ENCODE measurements around the gene HDAC9. TPM values are rescaled to one million over a fixed set of nuclear protein-coding genes. Genes with fewer than 3 reads are reported as not detected.
"Not testable (repeated sequence)": the region's sequence is repeated elsewhere in the genome, so short reads cannot be mapped to it uniquely, and the experiment has no call there.

Gene HDAC9
- total RNA-seq, 1 experiment from 2014 or later: 21.1 TPM

GRCh38 chr7:18965657-18966056 lies 470.1 kb downstream of the HDAC9 start:
- DNase-seq (ENCODE audit: low read depth): no peak

DNA sequence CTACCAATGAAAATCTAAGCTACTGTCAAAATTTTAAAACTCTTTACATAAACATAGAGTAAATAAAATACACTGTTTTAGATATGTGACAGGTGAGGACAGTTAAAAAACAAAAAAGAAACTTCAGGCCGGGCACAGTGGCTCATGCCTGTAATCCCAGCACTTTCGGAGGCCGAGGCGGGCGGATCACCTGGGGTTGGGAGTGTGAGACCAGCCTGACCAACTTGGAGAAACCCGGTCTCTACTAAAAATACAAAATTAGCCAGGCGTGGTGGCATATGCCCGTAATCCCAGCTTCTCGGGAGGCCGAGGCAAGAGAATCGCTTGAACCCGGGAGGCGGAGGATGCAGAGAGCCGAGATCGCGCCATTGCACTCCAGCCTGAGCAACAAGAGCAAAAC lies 472.2 kb downstream of the HDAC9 start:
- not testable (repeated sequence) for DNase-seq (ENCODE audit: low read depth)

DNA sequence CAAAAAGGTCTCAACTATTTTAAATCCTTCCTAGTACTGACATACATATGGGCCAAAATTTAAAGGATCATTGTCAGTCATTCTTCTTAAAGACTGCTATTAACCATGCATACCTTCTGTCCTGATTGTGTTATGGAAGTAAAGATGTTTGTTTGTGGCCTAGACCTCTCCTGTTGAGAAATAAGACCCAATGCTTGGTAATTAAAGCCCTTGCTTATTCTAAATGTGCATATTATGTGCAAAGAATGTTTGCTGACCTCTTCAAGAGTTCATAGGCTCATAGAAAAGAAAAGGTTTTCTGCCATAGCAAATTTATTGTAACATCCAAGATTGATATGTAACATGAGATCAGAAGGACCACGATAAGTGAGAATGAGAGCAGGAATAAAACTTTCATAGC lies 476.3 kb downstream of the HDAC9 start:
- no peak for DNase-seq (ENCODE audit: low read depth)

- DNase-seq (ENCODE audit: low read depth): peak; percentile 94
Observed at GRCh38 chr7:18974803-18975202, 479.3 kb downstream of the HDAC9 start.

DNA sequence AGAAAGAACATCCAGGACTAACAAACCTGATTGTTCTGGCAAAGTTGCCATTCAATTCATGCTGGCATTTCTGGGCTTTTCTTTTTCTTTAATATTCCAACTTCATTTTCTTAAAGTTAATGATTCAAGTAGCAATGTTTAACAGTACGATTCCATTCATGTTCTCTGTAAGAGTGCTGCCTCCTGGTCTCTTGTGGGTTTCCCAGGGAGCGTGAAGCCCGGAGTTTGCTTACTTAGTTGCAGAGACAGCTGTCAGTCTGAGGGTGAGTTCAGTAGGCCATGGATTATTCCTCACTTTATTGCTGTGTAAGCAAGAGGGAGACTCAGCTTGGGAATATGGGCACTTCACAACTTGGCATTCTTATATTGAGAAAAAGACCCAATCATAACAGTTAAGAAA lies 479.7 kb downstream of the HDAC9 start:
- peak; percentile 20 for DNase-seq (ENCODE audit: low read depth)

GRCh38 chr7:18975689-18976280 lies 480.2 kb downstream of the HDAC9 start:
- no peak for DNase-seq (ENCODE audit: low read depth)

- DNase-seq (ENCODE audit: low read depth): no peak
Observed at GRCh38 chr7:18976715-18977471, 481.3 kb downstream of the HDAC9 start.

DNA sequence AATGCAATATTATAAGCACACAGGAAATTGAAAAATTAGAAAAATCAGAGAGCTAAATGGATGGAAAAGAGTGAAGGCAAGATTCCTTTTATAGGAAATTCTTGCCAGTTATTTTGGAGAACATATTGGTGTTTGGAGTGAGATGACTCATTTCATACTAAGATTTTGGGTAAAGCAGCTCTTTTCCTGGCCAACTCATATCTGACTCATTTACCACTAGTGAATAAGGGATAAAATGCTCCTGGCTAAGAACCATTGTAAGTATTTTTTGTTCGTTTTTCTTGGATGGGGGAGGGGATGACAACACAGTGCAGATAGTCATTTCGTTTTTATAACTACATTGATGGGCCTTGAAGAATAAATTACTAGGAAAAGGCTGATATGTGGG lies 482.6 kb downstream of the HDAC9 start:
- DNase-seq (ENCODE audit: low read depth): peak; percentile 98

- not testable (repeated sequence) for DNase-seq (ENCODE audit: low read depth)
Observed at GRCh38 chr7:18990700-18991099, 495.2 kb downstream of the HDAC9 start.

- DNase-seq (ENCODE audit: low read depth): peak; percentile 79
Observed at GRCh38 chr7:18993933-18994668, 498.6 kb downstream of the HDAC9 start.

GRCh38 chr7:18995270-18995671 lies 499.7 kb downstream of the HDAC9 start:
- no peak for DNase-seq (ENCODE audit: low read depth)

GRCh38 chr7:18995811-18996426 lies 500.4 kb downstream of the HDAC9 start:
- peak; percentile 24 for DNase-seq (ENCODE audit: low read depth)

DNA sequence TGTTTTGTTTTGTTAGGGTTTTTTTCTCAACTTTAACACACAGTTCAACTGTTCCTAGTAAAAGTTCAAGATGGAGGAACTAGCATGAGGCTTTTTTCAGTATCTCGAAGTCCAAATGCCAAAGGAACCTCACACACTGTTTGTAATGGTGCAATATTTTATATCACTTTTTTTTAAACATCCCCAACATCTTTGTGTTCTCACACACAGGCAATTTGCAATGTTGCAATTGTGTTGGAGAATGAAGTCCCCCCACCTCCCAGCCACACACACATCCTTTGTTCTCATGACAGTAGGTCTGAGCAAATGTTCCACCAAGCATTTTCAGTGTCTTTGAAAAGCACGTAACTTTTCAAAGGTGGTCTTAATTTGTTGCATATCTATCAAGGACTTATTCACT lies 501.0 kb downstream of the HDAC9 start:
- DNase-seq (ENCODE audit: low read depth): no peak

GRCh38 chr7:18997477-18998150 lies 502.1 kb downstream of the HDAC9 start:
- no peak for DNase-seq (ENCODE audit: low read depth)

- no peak for DNase-seq (ENCODE audit: low read depth)
Observed at GRCh38 chr7:19000410-19000809, 504.9 kb downstream of the HDAC9 start.

GRCh38 chr7:19001854-19002253 lies 506.3 kb downstream of the HDAC9 start:
- no peak for DNase-seq (ENCODE audit: low read depth)

GRCh38 chr7:19009241-19009935 lies 513.8 kb downstream of the HDAC9 start:
- DNase-seq (ENCODE audit: low read depth): peak; percentile 42

DNA sequence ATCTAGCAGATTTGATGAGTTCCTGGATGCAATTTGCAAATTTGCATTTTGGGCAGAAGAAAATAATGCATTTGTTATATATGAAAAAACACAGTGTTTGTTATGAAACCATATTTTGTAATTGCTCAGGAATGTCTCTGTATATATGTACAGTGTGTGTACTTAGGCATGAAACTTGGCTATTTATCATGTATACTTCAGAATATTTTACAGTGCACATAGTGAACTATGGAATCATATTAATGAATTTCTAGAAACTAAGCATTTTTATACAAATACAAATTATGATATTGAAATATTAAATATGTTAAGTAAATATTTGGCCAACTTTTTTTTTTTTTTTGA lies 514.4 kb downstream of the HDAC9 start:
- DNase-seq (ENCODE audit: low read depth): no peak

- DNase-seq (ENCODE audit: low read depth): peak; percentile 19
Observed at GRCh38 chr7:19011212-19011611, 515.7 kb downstream of the HDAC9 start.

GRCh38 chr7:19015098-19015497 lies 519.5 kb downstream of the HDAC9 start:
- DNase-seq (ENCODE audit: low read depth): no peak

- peak; percentile 92 for DNase-seq (ENCODE audit: low read depth)
Observed at GRCh38 chr7:19016140-19016539, 520.6 kb downstream of the HDAC9 start.

All from RPMI7951 (cell line).